Calu3 (cell line): ENCODE data around the gene C1orf21. TPM values are rescaled to one million over a fixed set of nuclear protein-coding genes. Genes with fewer than 3 reads are reported as not detected.

ENCODE experiments used
- BruUV-seq: library from RNA; stranded (reverse); fragments of 400-500 nt; replicated peaks from 2 replicates; lab custom pipeline; 2021; lab: Mats Ljungman, UMichigan
- CTCF ChIA-PET: fragments of 300-600 bp; sonication (Branson Sonifier 250); formaldehyde crosslinking; loops from one replicate; lab custom pipeline; 2022; ENCODE audit warnings: antibody characterized with exemption; lab: Charles Lee
- DNase-seq: peaks from one replicate; pipeline ENCODE4 v3.0.0; 2022
- H3K27ac Mint-ChIP-seq: one replicate; pipeline ENCODE4 v1.8.0; 2022; ENCODE audit warnings: mixed read lengths; ENCODE audit not compliant: unreplicated experiment
- H3K27me3 Mint-ChIP-seq: one replicate; pipeline ENCODE4 v1.8.0; 2022; ENCODE audit warnings: mixed read lengths; ENCODE audit not compliant: unreplicated experiment
- H3K36me3 Mint-ChIP-seq: one replicate; pipeline ENCODE4 v1.8.0; 2022; ENCODE audit warnings: mild to moderate bottlenecking, moderate library complexity, mixed read lengths; ENCODE audit not compliant: insufficient read depth, unreplicated experiment
- H3K4me1 Mint-ChIP-seq: one replicate; pipeline ENCODE4 v1.8.0; 2022; ENCODE audit warnings: mild to moderate bottlenecking, low read depth, mixed read lengths; ENCODE audit not compliant: unreplicated experiment
- H3K4me3 Mint-ChIP-seq: one replicate; pipeline ENCODE4 v1.8.0; 2022; ENCODE audit warnings: mild to moderate bottlenecking, low read depth, moderate library complexity, mixed read lengths; ENCODE audit not compliant: unreplicated experiment
- H3K9me3 Mint-ChIP-seq: one replicate; pipeline ENCODE4 v1.8.0; 2022; ENCODE audit warnings: low read depth, mixed read lengths; ENCODE audit not compliant: unreplicated experiment
- intact Hi-C: fragments of 100-400 bp; cut with micrococcal nuclease; formaldehyde crosslinking; loops from one replicate; pipeline ENCODE4 v1.10.0; 2022; ENCODE audit not compliant: unreplicated experiment
- total RNA-seq: library from RNA; stranded (reverse); gene quantifications from 2 replicates; pipeline ENCODE4 v1.2.3, GENCODE V29; 2022
- TF ChIP-seq, protein P1 (sequence below): fragments of 200-600 bp; IDR thresholded peaks from one replicate; pipeline ENCODE4 v1.8.0; 2022; ENCODE audit warnings: antibody characterized with exemption; ENCODE audit not compliant: unreplicated experiment

The C1orf21 gene
- total RNA-seq, 1 experiment from 2014 or later = 20.6 TPM

DNA sequence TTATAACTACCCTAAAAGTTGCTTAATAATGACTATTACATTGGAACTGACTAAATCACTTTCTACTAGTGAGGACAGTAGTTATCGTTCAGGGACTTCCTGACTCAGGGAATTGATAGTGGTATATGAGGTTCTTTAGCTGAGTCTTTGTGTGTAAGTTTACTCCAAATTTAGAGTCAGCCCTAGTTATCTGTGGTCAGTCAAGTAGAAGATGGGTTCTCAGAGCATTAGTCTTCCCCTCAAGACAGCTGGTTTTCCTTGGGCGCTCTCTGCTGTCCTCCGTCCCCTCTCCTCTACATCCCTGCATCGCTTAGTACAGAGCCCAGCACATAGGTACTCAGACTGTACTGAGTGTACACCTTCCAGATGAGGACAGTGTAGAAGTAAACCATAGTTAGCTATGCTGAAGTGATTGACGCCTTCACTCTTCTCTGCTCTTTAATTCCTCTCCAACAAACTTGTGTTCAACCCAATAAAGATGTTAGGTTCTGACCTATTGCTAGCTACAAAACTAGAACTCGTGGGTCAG, 116.5 kb downstream of the C1orf21 start:
- Mint-ChIP-seq H3K4me3 (no peak overlapping the region), H3K27ac (no peak overlapping the region), H3K27me3 (no peaks in the 10 kb centered on the region), H3K9me3 (no peaks in the 10 kb centered on the region), H3K4me1 (peaks cover 12% of the 10 kb centered on the region), H3K36me3 (no peaks in the 10 kb centered on the region)
- no peak for DNase-seq
- BruUV-seq = no TSS peak
- intact Hi-C loops = no loop called here
- CTCF ChIA-PET = no interaction called here
- TF ChIP-seq, protein P1, sequence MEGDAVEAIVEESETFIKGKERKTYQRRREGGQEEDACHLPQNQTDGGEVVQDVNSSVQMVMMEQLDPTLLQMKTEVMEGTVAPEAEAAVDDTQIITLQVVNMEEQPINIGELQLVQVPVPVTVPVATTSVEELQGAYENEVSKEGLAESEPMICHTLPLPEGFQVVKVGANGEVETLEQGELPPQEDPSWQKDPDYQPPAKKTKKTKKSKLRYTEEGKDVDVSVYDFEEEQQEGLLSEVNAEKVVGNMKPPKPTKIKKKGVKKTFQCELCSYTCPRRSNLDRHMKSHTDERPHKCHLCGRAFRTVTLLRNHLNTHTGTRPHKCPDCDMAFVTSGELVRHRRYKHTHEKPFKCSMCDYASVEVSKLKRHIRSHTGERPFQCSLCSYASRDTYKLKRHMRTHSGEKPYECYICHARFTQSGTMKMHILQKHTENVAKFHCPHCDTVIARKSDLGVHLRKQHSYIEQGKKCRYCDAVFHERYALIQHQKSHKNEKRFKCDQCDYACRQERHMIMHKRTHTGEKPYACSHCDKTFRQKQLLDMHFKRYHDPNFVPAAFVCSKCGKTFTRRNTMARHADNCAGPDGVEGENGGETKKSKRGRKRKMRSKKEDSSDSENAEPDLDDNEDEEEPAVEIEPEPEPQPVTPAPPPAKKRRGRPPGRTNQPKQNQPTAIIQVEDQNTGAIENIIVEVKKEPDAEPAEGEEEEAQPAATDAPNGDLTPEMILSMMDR = no peak

DNA sequence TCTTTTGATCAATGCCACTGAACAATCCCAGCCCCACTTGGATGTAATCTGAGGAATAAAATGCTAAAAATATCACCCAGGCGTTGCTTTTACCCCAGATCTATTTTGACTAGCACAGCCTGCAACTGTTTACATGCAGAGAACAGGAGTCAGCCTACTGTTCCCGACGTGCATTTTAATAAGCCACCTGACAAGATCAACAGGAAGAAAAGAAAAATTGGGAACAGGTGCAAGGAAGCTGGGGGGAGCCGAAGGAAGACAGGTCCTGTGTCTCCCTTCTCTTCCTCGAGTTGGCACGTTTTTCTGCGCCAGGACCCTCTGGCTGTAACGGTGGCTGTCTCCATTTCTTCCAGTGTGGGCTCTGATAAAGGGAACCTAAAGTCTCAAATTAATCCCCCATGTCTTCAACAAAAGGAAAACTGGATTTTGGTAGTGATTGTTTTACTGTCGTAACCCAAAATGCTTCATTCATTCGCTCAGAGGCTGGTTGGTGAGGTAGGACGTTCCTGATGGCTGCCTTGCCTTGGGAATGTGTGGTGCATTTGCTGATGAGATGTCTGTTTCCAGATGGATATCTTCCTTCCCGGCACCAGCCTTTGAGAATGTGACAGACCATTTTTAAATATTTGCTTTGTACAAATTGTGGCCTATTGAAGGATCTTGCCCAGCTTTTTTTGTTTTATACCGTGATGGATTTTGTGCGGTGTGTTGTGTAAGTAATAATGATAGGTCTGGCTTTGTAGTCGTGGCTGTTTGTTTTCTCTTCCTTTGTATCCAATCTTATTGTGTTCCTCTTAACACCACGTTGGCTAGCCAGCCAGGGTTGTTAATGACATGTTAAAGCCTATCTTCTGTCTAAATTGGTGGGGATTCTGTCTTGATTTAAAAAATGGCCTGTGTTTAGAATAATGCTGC, 117.5 kb downstream of the C1orf21 start:
- Mint-ChIP-seq H3K27me3 (no peaks in the 10 kb centered on the region), H3K4me1 (peaks cover 12% of the 10 kb centered on the region), H3K27ac (no peak overlapping the region), H3K9me3 (no peaks in the 10 kb centered on the region), H3K4me3 (no peak overlapping the region), H3K36me3 (no peaks in the 10 kb centered on the region)
- DNase-seq = no peak
- CTCF ChIA-PET = no interaction called here
- intact Hi-C loops = no loop called here
- TF ChIP-seq, protein P1 = no peak
- no TSS peak for BruUV-seq

DNA sequence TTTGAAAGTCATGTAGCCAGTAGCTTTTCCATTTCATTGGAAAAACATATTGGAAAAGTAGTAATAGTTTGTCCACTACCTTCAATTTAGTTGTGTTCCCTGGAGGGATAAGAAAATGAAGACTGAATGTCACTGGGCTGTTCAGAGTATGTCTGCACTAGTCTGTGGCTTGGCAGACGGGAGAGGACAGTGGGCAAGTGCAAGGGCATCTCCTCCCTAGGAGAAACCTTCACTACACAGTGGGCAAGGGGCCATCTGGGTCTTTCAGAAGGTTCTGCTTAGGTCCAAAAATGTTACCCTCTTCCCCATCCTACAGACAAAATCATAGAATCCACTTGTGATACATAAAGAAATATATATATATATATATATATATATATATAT, 118.1 kb downstream of the C1orf21 start:
- Mint-ChIP-seq H3K4me1 (peaks cover 12% of the 10 kb centered on the region), H3K27ac (no peak overlapping the region), H3K27me3 (no peaks in the 10 kb centered on the region), H3K9me3 (no peaks in the 10 kb centered on the region), H3K36me3 (no peaks in the 10 kb centered on the region), H3K4me3 (no peak overlapping the region)
- no peak for DNase-seq
- TF ChIP-seq, protein P1 = no peak
- intact Hi-C loops = no loop called here
- BruUV-seq = no TSS peak
- CTCF ChIA-PET = no interaction called here

DNA sequence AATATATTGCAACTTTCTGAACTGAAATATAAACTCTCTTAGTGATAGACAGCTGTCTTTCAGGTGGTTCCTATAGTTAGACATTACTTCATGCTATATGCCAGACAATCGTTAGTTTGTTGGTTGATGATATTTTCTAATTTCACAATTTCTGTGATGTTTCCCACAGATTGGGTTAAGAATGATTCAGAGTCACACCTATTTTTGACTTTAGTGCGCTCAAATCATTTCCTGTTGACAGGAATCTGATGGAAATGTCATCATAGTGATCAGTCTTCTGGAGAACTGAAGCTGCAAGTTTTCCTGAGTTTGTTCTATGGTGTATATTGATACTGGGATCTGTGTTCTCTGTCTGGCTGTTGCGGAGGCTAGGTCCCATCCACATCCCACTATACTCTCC, 119.7 kb downstream of the C1orf21 start:
- DNase-seq = no peak
- Mint-ChIP-seq H3K4me1 (peaks cover 12% of the 10 kb centered on the region), H3K9me3 (no peaks in the 10 kb centered on the region), H3K4me3 (no peak overlapping the region), H3K27me3 (no peaks in the 10 kb centered on the region), H3K27ac (no peak overlapping the region), H3K36me3 (no peaks in the 10 kb centered on the region)
- CTCF ChIA-PET = interaction anchor here (1.5 kb wide), 1 partner anchor 94 kb away, joined by 3 read pairs; no protein-coding TSS in a partner anchor
- TF ChIP-seq, protein P1 = no peak
- BruUV-seq = no TSS peak
- intact Hi-C loops = no loop called here
